HepG2 (cell line): ENCODE data around the gene MEGF6. TPM values are rescaled to one million over a fixed set of nuclear protein-coding genes. Genes with fewer than 3 reads are reported as not detected.

ENCODE experiments used
- ATF7 ChIP-seq, 2 experiments: fragments of 450-650 bp in 1 of 2; sonication (generic) in 1 of 2; formaldehyde crosslinking in 1 of 2; IDR thresholded peaks; 2 replicates each; pipeline versions ENCODE4 v1.4.0 to v1.6.1; 2016 to 2020; ENCODE audit warnings: antibody characterized with exemption in 1 of 2, mild to moderate bottlenecking in 1 of 2, missing genetic modification reagents in 1 of 2
- BRCA1 ChIP-seq: sonication (generic); formaldehyde crosslinking; IDR thresholded peaks from 2 replicates; pipeline ENCODE4 v1.4.0; 2020; ENCODE audit warnings: missing genetic modification reagents
- EP300 ChIP-seq, 3 experiments: sonication (generic) in 1 of 3; formaldehyde crosslinking in 1 of 3; IDR thresholded peaks; 2 replicates each; pipeline versions ENCODE4 v1.5.1 to v1.6.1; 2011 to 2020; ENCODE audit warnings: low read depth in 2 of 3, low read length in 2 of 3, borderline replicate concordance in 1 of 3, improper control_type of control experiment in 1 of 3, mild to moderate bottlenecking in 1 of 3, missing genetic modification reagents in 1 of 3, moderate library complexity in 1 of 3
- KLF15 ChIP-seq: sonication (generic); formaldehyde crosslinking; IDR thresholded peaks from 2 replicates; pipeline ENCODE4 v1.8.1; 2023; ENCODE audit warnings: borderline replicate concordance, mild to moderate bottlenecking, inconsistent platforms, missing genetic modification reagents, mixed read lengths
- KMT2A ChIP-seq: sonication (generic); formaldehyde crosslinking; IDR thresholded peaks from 2 replicates; pipeline ENCODE4 v1.4.0; 2020; ENCODE audit warnings: missing genetic modification reagents
- PHF8 ChIP-seq: sonication (generic); formaldehyde crosslinking; IDR thresholded peaks from 2 replicates; pipeline ENCODE4 v1.5.0; 2020; ENCODE audit warnings: missing genetic modification reagents
- PRDM4 ChIP-seq: sonication (generic); formaldehyde crosslinking; IDR thresholded peaks from 2 replicates; pipeline ENCODE4 v1.9.0; 2021; ENCODE audit warnings: missing genetic modification reagents, borderline replicate concordance
- SMARCC2 ChIP-seq: fragments of 450-650 bp; IDR thresholded peaks from 2 replicates; pipeline ENCODE4 v1.6.1; 2017; ENCODE audit warnings: antibody characterized with exemption, mild to moderate bottlenecking
- TFDP2 ChIP-seq: sonication (generic); formaldehyde crosslinking; IDR thresholded peaks from 2 replicates; pipeline ENCODE4 v1.4.0; 2020; ENCODE audit warnings: missing genetic modification reagents
- THAP7 ChIP-seq: sonication (generic); formaldehyde crosslinking; IDR thresholded peaks from 2 replicates; pipeline ENCODE4 v1.8.1; 2023; ENCODE audit warnings: mild to moderate bottlenecking, missing genetic modification reagents
- TP53 ChIP-seq: sonication (generic); formaldehyde crosslinking; conservative IDR thresholded peaks from 2 replicates; pipeline ENCODE4 v1.4.0; 2020; ENCODE audit warnings: missing genetic modification reagents
- ZFP41 ChIP-seq: sonication (generic); formaldehyde crosslinking; IDR thresholded peaks from 2 replicates; pipeline ENCODE4 v1.4.0; 2020; ENCODE audit warnings: mild to moderate bottlenecking, missing genetic modification reagents, borderline replicate concordance
- ZNF160 ChIP-seq: sonication (generic); formaldehyde crosslinking; IDR thresholded peaks from 2 replicates; pipeline ENCODE4 v1.8.0; 2022; ENCODE audit warnings: mild to moderate bottlenecking, inconsistent platforms, missing genetic modification reagents
- ZNF20 ChIP-seq: sonication (generic); formaldehyde crosslinking; IDR thresholded peaks from 2 replicates; pipeline ENCODE4 v1.4.0; 2020; ENCODE audit warnings: mild to moderate bottlenecking, moderate library complexity, missing genetic modification reagents
- ZNF251 ChIP-seq: sonication (generic); formaldehyde crosslinking; IDR thresholded peaks from 2 replicates; pipeline ENCODE4 v1.9.0; 2021; ENCODE audit warnings: mild to moderate bottlenecking, missing genetic modification reagents
- ZNF782 ChIP-seq: sonication (generic); formaldehyde crosslinking; IDR thresholded peaks from 2 replicates; pipeline ENCODE4 v1.4.0; 2020; ENCODE audit warnings: missing genetic modification reagents, mild to moderate bottlenecking, borderline replicate concordance
- polyA plus RNA-seq, 8 experiments: library from polyadenylated mRNA; depleted of rRNA in 3 of 8; stranded (reverse) in 7 of 8; unstranded in 1 of 8; fragments of >200 nt; fragmentation: Illumina TruSeq in 4 of 8; extraction: Trizol in 4 of 8; gene quantifications; 2 replicates each; pipeline versions ENCODE4 v1.2.1 to v1.2.3, GENCODE V29; 2011 to 2016; ENCODE audit warnings: low read depth in 4 of 8, missing spikeins in 1 of 8, mixed read lengths in 1 of 8; ENCODE audit not compliant: insufficient read depth in 1 of 8
- total RNA-seq, 5 experiments: library from RNA; depleted of rRNA; stranded (reverse); fragments of >200 nt; fragmentation: Illumina TruSeq; extraction: Trizol; gene quantifications; 2 replicates each; pipeline ENCODE4 v1.2.3, GENCODE V29; 2016; ENCODE audit warnings: low read depth in 1 of 5
- TF ChIP-seq, protein P1 (sequence below): sonication (generic); formaldehyde crosslinking; IDR thresholded peaks from 2 replicates; pipeline ENCODE4 v1.4.0; 2020; ENCODE audit warnings: missing genetic modification reagents, mild to moderate bottlenecking, borderline replicate concordance

Gene MEGF6
- total and polyA plus RNA-seq, 2 of the 13 experiments (the other 11 are each of a cell fraction or from before 2014, with no cell fraction given) = 1.9 TPM

- TF ChIP-seq PRDM4 (CRISPR knock-in tag) (no peak), EP300 (IDR thresholded peaks at IDR 0.05; ENCODE audit: low read depth in 2 of 2, low read length in 2 of 2) (no peak), EP300 (CRISPR knock-in tag; IDR thresholded peaks at IDR 0.05; ENCODE audit: borderline replicate concordance) (no peak), PHF8 (CRISPR knock-in tag) (no peak; the same call in 1 of the 2 replicates), ZNF782 (CRISPR knock-in tag) (no peak), TFDP2 (CRISPR knock-in tag) (no peak), ZNF160 (CRISPR knock-in tag) (no peak), THAP7 (CRISPR knock-in tag) (no peak), SMARCC2 (no peak), KLF15 (CRISPR knock-in tag) (no peak), ZFP41 (CRISPR knock-in tag) (no peak), ZNF251 (no peak), BRCA1 (CRISPR knock-in tag) (no peak), KMT2A (CRISPR knock-in tag) (no peak), ATF7 (IDR thresholded peaks at IDR 0.05) (no peak), ATF7 (CRISPR knock-in tag; IDR thresholded peaks at IDR 0.05) (no peak), ZNF20 (no peak), TP53 (no peak)
- TF ChIP-seq, protein P1, sequence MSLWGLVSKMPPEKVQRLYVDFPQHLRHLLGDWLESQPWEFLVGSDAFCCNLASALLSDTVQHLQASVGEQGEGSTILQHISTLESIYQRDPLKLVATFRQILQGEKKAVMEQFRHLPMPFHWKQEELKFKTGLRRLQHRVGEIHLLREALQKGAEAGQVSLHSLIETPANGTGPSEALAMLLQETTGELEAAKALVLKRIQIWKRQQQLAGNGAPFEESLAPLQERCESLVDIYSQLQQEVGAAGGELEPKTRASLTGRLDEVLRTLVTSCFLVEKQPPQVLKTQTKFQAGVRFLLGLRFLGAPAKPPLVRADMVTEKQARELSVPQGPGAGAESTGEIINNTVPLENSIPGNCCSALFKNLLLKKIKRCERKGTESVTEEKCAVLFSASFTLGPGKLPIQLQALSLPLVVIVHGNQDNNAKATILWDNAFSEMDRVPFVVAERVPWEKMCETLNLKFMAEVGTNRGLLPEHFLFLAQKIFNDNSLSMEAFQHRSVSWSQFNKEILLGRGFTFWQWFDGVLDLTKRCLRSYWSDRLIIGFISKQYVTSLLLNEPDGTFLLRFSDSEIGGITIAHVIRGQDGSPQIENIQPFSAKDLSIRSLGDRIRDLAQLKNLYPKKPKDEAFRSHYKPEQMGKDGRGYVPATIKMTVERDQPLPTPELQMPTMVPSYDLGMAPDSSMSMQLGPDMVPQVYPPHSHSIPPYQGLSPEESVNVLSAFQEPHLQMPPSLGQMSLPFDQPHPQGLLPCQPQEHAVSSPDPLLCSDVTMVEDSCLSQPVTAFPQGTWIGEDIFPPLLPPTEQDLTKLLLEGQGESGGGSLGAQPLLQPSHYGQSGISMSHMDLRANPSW = no peak
Measured at GRCh38 chr1:3457910-3458883, 153.1 kb downstream of the MEGF6 start (continued).
